Left lung (tissue), 10 donors: ENCODE data around the gene FBLN5. TPM values are rescaled to one million over a fixed set of nuclear protein-coding genes. Genes with fewer than 3 reads are reported as not detected.

Experiments
- ATAC-seq: fragments of 200-7000 bp; cut with Tn5 transposase; one replicate; pipeline ENCODE4 v1.9.1; 2020; ENCODE audit warnings: moderate library complexity
- DNase-seq, 4 donors: peaks; one replicate each; pipeline ENCODE4 v3.0.0-alpha.2; 2013 to 2020
- H3K27ac ChIP-seq, 2 donors: fragments of 200-600 bp; sonication (generic) in 1 of 2; one replicate each; pipeline versions ENCODE4 v1.5.0 to v1.8.0; 2020 to 2021
- H3K27me3 ChIP-seq, 2 donors: fragments of 200-600 bp; sonication (generic) in 1 of 2; one replicate each; pipeline versions ENCODE4 v1.5.0 to v1.8.0; 2020 to 2021
- H3K36me3 ChIP-seq, 2 donors: fragments of 200-600 bp; sonication (generic) in 1 of 2; one replicate each; pipeline versions ENCODE4 v1.5.0 to v1.8.0; 2020 to 2021
- H3K4me1 ChIP-seq, 2 donors: fragments of 200-600 bp; one replicate each; pipeline ENCODE4 v1.8.0; 2021
- H3K4me3 ChIP-seq, 2 donors: fragments of 200-600 bp; sonication (generic) in 1 of 2; one replicate each; pipeline versions ENCODE4 v1.5.0 to v1.8.0; 2020 to 2021; ENCODE audit warnings: mild to moderate bottlenecking in 1 of 2
- H3K9me3 ChIP-seq, 2 donors: fragments of 200-600 bp; sonication (generic) in 1 of 2; one replicate each; pipeline versions ENCODE4 v1.5.0 to v1.8.0; 2020 to 2021
- intact Hi-C, 2 donors: fragments of 100-400 bp; cut with DNase I; formaldehyde crosslinking; loops; one replicate each; pipeline versions ENCODE4 v1.11.2 to v1.14.2; 2022
- polyA plus RNA-seq, 6 donors: library from polyadenylated mRNA; unstranded; fragments of 120-200 nt; gene quantifications; one replicate each; pipeline ENCODE4 v1.2.1, GENCODE V29; 2013; ENCODE audit not compliant: insufficient read length in 6 of 6
- total RNA-seq, 2 donors: library from RNA; stranded (reverse); fragmentation: NEBNext Ultra II Directional; extraction: Animal tissue kit (Norgen Biotek cat#: 25700); gene quantifications; one replicate each; pipeline ENCODE4 v1.2.1, GENCODE V29; 2021
- TF ChIP-seq, protein P1 (sequence below), 2 donors: fragments of 200-600 bp; sonication (generic) in 1 of 2; IDR thresholded peaks; one replicate each; pipeline versions ENCODE4 v1.5.0 to v1.8.0; 2021; ENCODE audit warnings: antibody characterized with exemption in 2 of 2
- donor health status: DM: no; HTN: yes; CAD: no.
- donor health status: DM: no; HTN: no; CAD: no.

Gene FBLN5
- total and polyA plus RNA-seq, 8 donors = 61.6 to 125 (median 87.8) TPM

DNA sequence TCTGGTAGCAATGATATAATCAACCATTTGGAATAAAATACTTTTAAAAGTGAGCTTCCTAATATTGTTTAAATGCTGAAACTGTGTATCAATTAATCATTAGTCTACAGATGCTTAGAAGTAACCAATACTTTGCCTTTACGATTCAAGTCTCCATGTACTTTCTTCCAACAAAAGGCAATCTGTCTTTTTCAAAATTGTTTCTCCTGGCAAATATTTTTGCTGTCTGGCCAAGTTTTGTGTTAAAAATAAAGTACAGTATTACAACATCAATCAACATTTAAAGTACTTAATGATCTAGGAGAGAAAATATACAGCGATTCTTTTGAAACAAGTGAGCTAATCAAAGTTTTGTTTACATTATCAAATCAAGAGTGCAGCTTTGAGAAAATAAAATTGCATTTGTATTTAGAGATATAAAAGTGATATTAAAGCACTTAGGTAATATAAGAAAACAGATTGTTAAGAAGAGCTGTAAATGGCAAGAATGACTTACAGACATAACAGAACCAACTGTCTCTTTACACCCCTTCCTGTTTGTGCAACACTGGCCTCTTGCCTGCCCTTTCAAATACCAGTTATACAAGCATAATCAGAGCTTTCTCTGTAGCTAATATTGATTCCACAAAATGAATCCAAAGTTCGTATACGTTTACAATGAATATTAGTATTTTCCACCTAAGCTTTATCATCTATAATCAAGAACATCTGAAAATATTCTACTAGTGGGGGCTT, 38.2 kb upstream of the FBLN5 start:
- Histone ChIP-seq H3K36me3 (peaks cover 0 to 43% of the 10 kb centered on the region in 2 donors), H3K4me3 (no peak overlapping the region), H3K27me3 (no peaks in the 10 kb centered on the region), H3K4me1 (peaks cover 7 to 27% of the 10 kb centered on the region in 2 donors), H3K9me3 (no peaks in the 10 kb centered on the region), H3K27ac (peak overlapping the region; percentile 5 to 47)
- DNase-seq (peak in 1 of 4 donors; percentile 13), ATAC-seq (peak; percentile 71)
- TF ChIP-seq, protein P1, sequence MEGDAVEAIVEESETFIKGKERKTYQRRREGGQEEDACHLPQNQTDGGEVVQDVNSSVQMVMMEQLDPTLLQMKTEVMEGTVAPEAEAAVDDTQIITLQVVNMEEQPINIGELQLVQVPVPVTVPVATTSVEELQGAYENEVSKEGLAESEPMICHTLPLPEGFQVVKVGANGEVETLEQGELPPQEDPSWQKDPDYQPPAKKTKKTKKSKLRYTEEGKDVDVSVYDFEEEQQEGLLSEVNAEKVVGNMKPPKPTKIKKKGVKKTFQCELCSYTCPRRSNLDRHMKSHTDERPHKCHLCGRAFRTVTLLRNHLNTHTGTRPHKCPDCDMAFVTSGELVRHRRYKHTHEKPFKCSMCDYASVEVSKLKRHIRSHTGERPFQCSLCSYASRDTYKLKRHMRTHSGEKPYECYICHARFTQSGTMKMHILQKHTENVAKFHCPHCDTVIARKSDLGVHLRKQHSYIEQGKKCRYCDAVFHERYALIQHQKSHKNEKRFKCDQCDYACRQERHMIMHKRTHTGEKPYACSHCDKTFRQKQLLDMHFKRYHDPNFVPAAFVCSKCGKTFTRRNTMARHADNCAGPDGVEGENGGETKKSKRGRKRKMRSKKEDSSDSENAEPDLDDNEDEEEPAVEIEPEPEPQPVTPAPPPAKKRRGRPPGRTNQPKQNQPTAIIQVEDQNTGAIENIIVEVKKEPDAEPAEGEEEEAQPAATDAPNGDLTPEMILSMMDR (IDR thresholded peaks at IDR 0.05) = no peak
- intact Hi-C loops = no loop called here

DNA sequence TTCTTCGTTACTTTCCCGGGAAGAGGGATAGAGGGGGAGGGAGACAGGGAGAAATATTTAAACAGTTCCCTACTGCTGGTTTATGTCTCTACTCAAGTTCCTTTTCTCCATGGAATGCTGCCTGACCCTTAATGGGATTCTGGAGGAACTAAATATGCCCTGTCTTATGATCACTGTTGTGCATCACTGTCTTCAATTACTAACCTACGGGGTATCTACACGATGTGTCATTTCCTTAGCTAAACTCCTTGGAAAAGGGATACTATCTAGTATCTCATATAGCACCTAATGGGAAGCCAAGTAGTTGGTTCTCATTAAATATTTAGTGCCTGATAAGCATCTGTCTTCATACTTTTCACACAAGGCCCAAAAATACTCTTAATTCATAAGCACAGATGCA, 37.5 kb upstream of the FBLN5 start:
- ATAC-seq = no peak
- Histone ChIP-seq H3K27me3 (no peaks in the 10 kb centered on the region), H3K27ac (peak overlapping the region in 1 of 2 donors; percentile 47), H3K9me3 (no peaks in the 10 kb centered on the region), H3K4me3 (no peak overlapping the region), H3K4me1 (peaks cover 7 to 34% of the 10 kb centered on the region in 2 donors), H3K36me3 (peaks cover 0 to 42% of the 10 kb centered on the region in 2 donors)
- DNase-seq = no peak
- intact Hi-C loops = no loop called here
- TF ChIP-seq, protein P1 (IDR thresholded peaks at IDR 0.05) = no peak

DNA sequence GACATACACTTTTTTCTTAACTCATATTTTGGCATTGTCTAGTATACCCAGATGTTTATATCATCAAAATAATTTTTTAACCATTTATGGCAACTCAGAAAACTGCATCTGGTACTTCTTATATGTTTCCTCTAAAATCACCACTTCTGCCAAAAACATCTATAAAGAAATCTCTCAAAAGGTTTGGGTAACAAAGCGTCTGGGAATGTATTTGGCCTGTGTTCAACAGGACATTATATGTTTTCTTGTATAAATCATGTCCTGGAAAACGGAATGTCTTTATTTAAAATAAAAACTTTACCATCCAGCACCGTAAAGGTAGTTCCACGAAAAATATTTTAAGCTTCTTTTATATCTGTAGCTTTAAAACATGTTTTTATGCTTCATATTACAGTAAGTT, 36.1 kb upstream of the FBLN5 start:
- TF ChIP-seq, protein P1 (IDR thresholded peaks at IDR 0.05) = no peak
- Histone ChIP-seq H3K4me1 (peaks cover 7 to 40% of the 10 kb centered on the region in 2 donors), H3K36me3 (peaks cover 0 to 36% of the 10 kb centered on the region in 2 donors), H3K4me3 (no peak overlapping the region), H3K9me3 (no peaks in the 10 kb centered on the region), H3K27ac (no peak overlapping the region), H3K27me3 (no peaks in the 10 kb centered on the region)
- no peak for ATAC-seq
- DNase-seq = no peak
- intact Hi-C loops = no loop called here

- Histone ChIP-seq H3K36me3 (peaks cover 0 to 38% of the 10 kb centered on the region in 2 donors), H3K27me3 (no peaks in the 10 kb centered on the region), H3K4me1 (peaks cover 2 to 20% of the 10 kb centered on the region in 2 donors), H3K4me3 (no peak overlapping the region), H3K9me3 (no peaks in the 10 kb centered on the region), H3K27ac (peak overlapping the region; percentile 28 to 46)
- ATAC-seq = peak; percentile 95
- DNase-seq = no peak
- intact Hi-C loops = no loop called here
- TF ChIP-seq, protein P1 (IDR thresholded peaks at IDR 0.05) = no peak
Measured at GRCh38 chr14:91980157-91980556, 32.7 kb upstream of the FBLN5 start.

DNA sequence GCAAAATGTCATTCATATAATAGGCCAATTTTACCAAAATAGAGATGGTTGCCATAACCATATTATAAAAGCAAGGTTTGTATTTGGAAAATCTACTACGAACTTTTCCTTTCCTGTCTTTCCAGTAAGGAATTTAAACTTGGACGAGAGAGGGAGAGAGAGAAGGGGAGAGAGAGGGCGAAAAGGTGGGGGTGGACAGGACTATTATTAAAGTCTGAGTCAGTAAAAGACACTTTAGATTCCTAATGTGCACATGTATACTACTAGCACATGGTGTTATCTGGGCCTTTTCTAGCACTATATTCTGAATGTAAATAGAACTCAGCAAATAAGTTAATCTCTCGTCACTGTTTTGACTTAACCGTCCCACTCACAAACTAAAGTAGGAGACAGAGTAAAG, 30.4 kb upstream of the FBLN5 start:
- TF ChIP-seq, protein P1 (IDR thresholded peaks at IDR 0.05) = no peak
- Histone ChIP-seq H3K36me3 (peaks cover 0 to 48% of the 10 kb centered on the region in 2 donors), H3K4me3 (no peak overlapping the region), H3K9me3 (no peaks in the 10 kb centered on the region), H3K4me1 (peaks cover 0 to 13% of the 10 kb centered on the region in 2 donors), H3K27me3 (no peaks in the 10 kb centered on the region), H3K27ac (no peak overlapping the region)
- ATAC-seq (no peak), DNase-seq (no peak)
- intact Hi-C loops = no loop called here
